Coronary artery (tissue), 2 donors: ENCODE results near the gene PCNT.
A peak's percentile ranks its signal among the peaks of the same experiment; 100 is the strongest.

ENCODE experiments used
- DNase-seq: peaks from one replicate; pipeline ENCODE4 v3.0.0-alpha.2; 2017; ENCODE audit warnings: low spot score
- H3K27ac ChIP-seq, 2 donors: fragments of 200-600 bp; sonication (generic); one replicate each; pipeline ENCODE4 v1.5.1; 2016 to 2019
- H3K4me3 ChIP-seq: fragments of 200-600 bp; sonication (generic); 2 replicates; pipeline ENCODE4 v1.5.1; 2016; ENCODE audit warnings: mild to moderate bottlenecking, moderate library complexity
- CTCF ChIP-seq: fragments of 200-600 bp; sonication (generic); IDR thresholded peaks from one replicate; pipeline ENCODE4 v1.5.1; 2019; ENCODE audit warnings: antibody characterized with exemption

PCNT gene

GRCh38 chr21:46286648-46287002, 37.3 kb upstream of the PCNT start:
- no peak for DNase-seq
- H3K4me3 ChIP-seq: peak overlapping the region; percentile 91

GRCh38 chr21:46287541-46287940, 36.4 kb upstream of the PCNT start:
- no peak for TF ChIP-seq CTCF
- Histone ChIP-seq H3K4me3 (no peak overlapping the region), H3K27ac (no peak overlapping the region)
- no peak for DNase-seq

More at GRCh38 chr21:46286648-46287002, 37.3 kb upstream of the PCNT start:
- peak overlapping the region; percentile 78 to 94 for H3K27ac ChIP-seq
- no peak for TF ChIP-seq CTCF

GRCh38 chr21:46289655-46290179, 34.2 kb upstream of the PCNT start:
- no peak for DNase-seq
- no peak for TF ChIP-seq CTCF
- no peak overlapping the region for H3K4me3 ChIP-seq
- no peak overlapping the region for H3K27ac ChIP-seq

- TF ChIP-seq CTCF: no peak
- H3K27ac ChIP-seq: no peak overlapping the region
- no peak overlapping the region for H3K4me3 ChIP-seq
- DNase-seq: no peak
Measured at GRCh38 chr21:46291561-46291960, 32.4 kb upstream of the PCNT start.

- no peak for DNase-seq
- H3K27ac ChIP-seq: peak overlapping the region in 1 of 2 donors; percentile 63
- no peak for TF ChIP-seq CTCF
- H3K4me3 ChIP-seq: no peak overlapping the region
Measured at GRCh38 chr21:46294647-46295176, 29.2 kb upstream of the PCNT start.

- TF ChIP-seq CTCF: no peak
- H3K27ac ChIP-seq: peak overlapping the region in 1 of 2 donors; percentile 63
- H3K4me3 ChIP-seq: no peak overlapping the region
- DNase-seq: no peak
Measured at GRCh38 chr21:46295177-46295770, 28.7 kb upstream of the PCNT start.
